Vagina (tissue), 2 donors: ENCODE measurements around the gene HIPK2. TPM values are rescaled to one million over a fixed set of nuclear protein-coding genes. Genes with fewer than 3 reads are reported as not detected.
A peak's percentile ranks its signal among the peaks of the same experiment; 100 is the strongest.

Experiments used
- DNase-seq, 2 donors: peaks; one replicate each; pipeline ENCODE4 v3.0.0-alpha.2; 2017; ENCODE audit errors: extremely low spot score in 2 of 2
- H3K27ac ChIP-seq: fragments of 200-600 bp; sonication (generic); one replicate; pipeline ENCODE4 v1.5.1; 2019
- H3K27me3 ChIP-seq: fragments of 200-600 bp; sonication (generic); one replicate; pipeline ENCODE4 v1.5.1; 2019
- H3K36me3 ChIP-seq, 2 donors: fragments of 200-600 bp; sonication (generic); one replicate each; pipeline ENCODE4 v1.5.1; 2017 to 2019
- H3K4me1 ChIP-seq: fragments of 200-600 bp; sonication (generic); one replicate; pipeline ENCODE4 v1.5.1; 2019
- H3K4me3 ChIP-seq, 2 donors: fragments of 200-600 bp; sonication (generic); 1 replicate in 1 of 2; 2 replicates in 1 of 2; pipeline ENCODE4 v1.5.1; 2016 to 2019
- H3K9me3 ChIP-seq: fragments of 200-600 bp; sonication (generic); one replicate; pipeline ENCODE4 v1.5.1; 2019
- CTCF ChIP-seq, 3 experiments: fragments of 450-650 bp in 2 of 3; fragments of 200-600 bp in 1 of 3; sonication (generic) in 1 of 3; IDR thresholded peaks; one replicate each; pipeline ENCODE4 v1.5.1; 2017 to 2019; ENCODE audit warnings: antibody characterized with exemption in 3 of 3, mild to moderate bottlenecking in 2 of 3, moderate library complexity in 2 of 3
- POLR2A ChIP-seq, 2 donors: fragments of 450-650 bp; IDR thresholded peaks; one replicate each; pipeline ENCODE4 v1.6.1; 2017; ENCODE audit warnings: antibody characterized with exemption in 2 of 2, mild to moderate bottlenecking in 2 of 2, moderate library complexity in 2 of 2
- POLR2AphosphoS5 ChIP-seq, 2 donors: sonication (generic); formaldehyde crosslinking; IDR thresholded peaks; one replicate each; pipeline ENCODE4 v1.9.0; 2017; ENCODE audit warnings: antibody characterized with exemption in 2 of 2, mild to moderate bottlenecking in 2 of 2, low read depth in 1 of 2; ENCODE audit not compliant: insufficient read depth in 1 of 2
- intact Hi-C: fragments of 100-400 bp; cut with DNase I; formaldehyde crosslinking; loops from one replicate; pipeline ENCODE4 v1.15.1; 2023
- total RNA-seq: library from RNA; depleted of rRNA; stranded (reverse); fragments of >200 nt; gene quantifications from one replicate; pipeline ENCODE4 v1.2.3, GENCODE V29; 2016

The HIPK2 gene
- total RNA-seq, 1 donor from 2014 or later = 21.9 TPM

- no peaks in the 10 kb centered on the region for H3K4me1 ChIP-seq
- intact Hi-C loops = no loop called here
- DNase-seq = peak in 1 of 2 donors; percentile 58
- no peak overlapping the region for H3K27ac ChIP-seq
- H3K4me3 ChIP-seq = no peak overlapping the region
- no peaks in the 10 kb centered on the region for H3K36me3 ChIP-seq
- TF ChIP-seq CTCF (IDR thresholded peaks at IDR 0.05) (no peak), POLR2AphosphoS5 (IDR thresholded peaks at IDR 0.05; ENCODE audit: insufficient read depth in 1 of 2, low read depth in 1 of 2) (no peak), POLR2A (IDR thresholded peaks at IDR 0.05) (no peak)
- H3K9me3 ChIP-seq = no peaks in the 10 kb centered on the region
- no peaks in the 10 kb centered on the region for H3K27me3 ChIP-seq
These were observed 45.1 kb upstream of the HIPK2 start for GRCh38 chr7:139822855-139823254.

GRCh38 chr7:139821349-139822105 is 43.7 kb upstream of the HIPK2 start:
- TF ChIP-seq CTCF (IDR thresholded peaks at IDR 0.05) (no peak), POLR2AphosphoS5 (IDR thresholded peaks at IDR 0.05; ENCODE audit: insufficient read depth in 1 of 2, low read depth in 1 of 2) (no peak), POLR2A (IDR thresholded peaks at IDR 0.05) (no peak)
- H3K9me3 ChIP-seq = no peaks in the 10 kb centered on the region
- DNase-seq = peak; percentile 34 to 49
- H3K27me3 ChIP-seq = no peaks in the 10 kb centered on the region
- intact Hi-C loops = no loop called here
- no peak overlapping the region for H3K4me3 ChIP-seq
- H3K27ac ChIP-seq = no peak overlapping the region
- no peaks in the 10 kb centered on the region for H3K4me1 ChIP-seq
- H3K36me3 ChIP-seq = no peaks in the 10 kb centered on the region

- no peak overlapping the region for H3K4me3 ChIP-seq
- intact Hi-C loops = no loop called here
These were observed 42.3 kb upstream of the HIPK2 start for GRCh38 chr7:139820089-139820488.

GRCh38 chr7:139817249-139817648 is 39.5 kb upstream of the HIPK2 start:
- no peak overlapping the region for H3K27ac ChIP-seq

More at GRCh38 chr7:139820089-139820488, 42.3 kb upstream of the HIPK2 start:
- Histone ChIP-seq H3K4me1 (no peaks in the 10 kb centered on the region), H3K9me3 (no peaks in the 10 kb centered on the region), H3K27ac (no peak overlapping the region), H3K27me3 (no peaks in the 10 kb centered on the region), H3K36me3 (no peaks in the 10 kb centered on the region)
- peak in 1 of 2 donors; percentile 62 for DNase-seq
- TF ChIP-seq POLR2A (IDR thresholded peaks at IDR 0.05) (no peak), CTCF (IDR thresholded peaks at IDR 0.05) (no peak), POLR2AphosphoS5 (IDR thresholded peaks at IDR 0.05; ENCODE audit: insufficient read depth in 1 of 2, low read depth in 1 of 2) (no peak)

More at GRCh38 chr7:139817249-139817648, 39.5 kb upstream of the HIPK2 start:
- intact Hi-C loops = no loop called here
- no peaks in the 10 kb centered on the region for H3K27me3 ChIP-seq
- H3K4me1 ChIP-seq = no peaks in the 10 kb centered on the region
- no peaks in the 10 kb centered on the region for H3K9me3 ChIP-seq
- no peaks in the 10 kb centered on the region for H3K36me3 ChIP-seq
- TF ChIP-seq CTCF (IDR thresholded peaks at IDR 0.05) (no peak), POLR2AphosphoS5 (IDR thresholded peaks at IDR 0.05; ENCODE audit: insufficient read depth in 1 of 2, low read depth in 1 of 2) (no peak), POLR2A (IDR thresholded peaks at IDR 0.05) (no peak)
- H3K4me3 ChIP-seq = no peak overlapping the region
- peak in 1 of 2 donors; percentile 78 for DNase-seq
